Mesothelial cell of epicardium (in vitro differentiated cells): ENCODE measurements around the gene STK40. TPM values are rescaled to one million over a fixed set of nuclear protein-coding genes. Genes with fewer than 3 reads are reported as not detected.
A peak's percentile ranks its signal among the peaks of the same experiment; 100 is the strongest.

Source experiments
- DNase-seq, 2 experiments: peaks; one replicate each; pipeline ENCODE4 v3.0.0; 2021; ENCODE audit warnings: low spot score in 2 of 2; ENCODE audit not compliant: unreplicated experiment in 2 of 2
- H3K27ac Mint-ChIP-seq: 2 replicates; pipeline ENCODE4 v1.8.0; 2021; ENCODE audit warnings: mixed read lengths
- H3K27me3 Mint-ChIP-seq: 2 replicates; pipeline ENCODE4 v1.8.0; 2021; ENCODE audit warnings: low read depth, mixed read lengths
- H3K36me3 Mint-ChIP-seq: 2 replicates; pipeline ENCODE4 v1.8.0; 2021; ENCODE audit warnings: mixed read lengths
- H3K4me1 Mint-ChIP-seq: 2 replicates; pipeline ENCODE4 v1.8.0; 2021; ENCODE audit warnings: mixed read lengths
- H3K4me3 Mint-ChIP-seq: 2 replicates; pipeline ENCODE4 v1.8.0; 2021; ENCODE audit warnings: mild to moderate bottlenecking, moderate library complexity, mixed read lengths
- H3K9me3 Mint-ChIP-seq: 2 replicates; pipeline ENCODE4 v1.8.0; 2021; ENCODE audit warnings: mixed read lengths
- CTCF ChIP-seq: fragments of 200-600 bp; sonication (generic); IDR thresholded peaks from one replicate; pipeline ENCODE4 v1.5.0; 2021; ENCODE audit warnings: antibody characterized with exemption; ENCODE audit not compliant: unreplicated experiment
- total RNA-seq: library from RNA; stranded (reverse); gene quantifications from 3 replicates; pipeline ENCODE4 v1.2.1, GENCODE V29; 2021

Gene STK40
- total RNA-seq, 1 donor from 2014 or later = 42.7 TPM

DNA sequence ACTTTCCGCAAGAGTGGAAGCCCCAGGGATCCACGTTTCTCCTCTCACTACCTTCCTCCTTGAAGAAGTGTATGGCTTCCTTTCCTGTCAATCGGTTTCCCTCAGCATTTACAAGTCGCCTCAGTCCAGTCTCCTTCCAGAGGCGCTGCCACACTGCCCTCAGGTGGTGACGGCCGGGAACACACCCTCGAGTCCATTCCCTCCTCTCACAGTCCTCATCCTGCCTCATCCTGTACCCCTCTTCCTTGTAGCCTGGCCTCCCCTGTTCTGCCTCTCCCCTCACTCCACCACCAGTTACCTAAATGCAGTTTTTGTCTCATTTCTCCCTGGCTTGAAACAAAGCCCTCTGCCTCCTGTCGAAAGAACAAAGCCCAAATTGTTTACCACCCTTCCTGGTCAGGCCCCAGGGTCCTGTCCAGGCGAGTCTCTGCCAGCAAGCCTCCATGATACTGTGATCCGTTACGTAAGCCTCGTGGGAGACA is 35.2 kb upstream of the STK40 start:
- Mint-ChIP-seq H3K36me3 (peaks cover 16% of the 10 kb centered on the region), H3K27ac (peak overlapping the region; percentile 63), H3K27me3 (no peaks in the 10 kb centered on the region), H3K9me3 (no peaks in the 10 kb centered on the region), H3K4me3 (no peak overlapping the region), H3K4me1 (peaks cover 8% of the 10 kb centered on the region)
- peak; percentile 67 to 95 for DNase-seq
- peak; percentile 83 for TF ChIP-seq CTCF

GRCh38 chr1:36420409-36420808 is 34.7 kb upstream of the STK40 start:
- no peak for TF ChIP-seq CTCF
- Mint-ChIP-seq H3K27ac (peak overlapping the region; percentile 63), H3K36me3 (peaks cover 17% of the 10 kb centered on the region), H3K4me1 (peaks cover 8% of the 10 kb centered on the region), H3K4me3 (no peak overlapping the region), H3K9me3 (no peaks in the 10 kb centered on the region), H3K27me3 (no peaks in the 10 kb centered on the region)
- DNase-seq = no peak

DNA sequence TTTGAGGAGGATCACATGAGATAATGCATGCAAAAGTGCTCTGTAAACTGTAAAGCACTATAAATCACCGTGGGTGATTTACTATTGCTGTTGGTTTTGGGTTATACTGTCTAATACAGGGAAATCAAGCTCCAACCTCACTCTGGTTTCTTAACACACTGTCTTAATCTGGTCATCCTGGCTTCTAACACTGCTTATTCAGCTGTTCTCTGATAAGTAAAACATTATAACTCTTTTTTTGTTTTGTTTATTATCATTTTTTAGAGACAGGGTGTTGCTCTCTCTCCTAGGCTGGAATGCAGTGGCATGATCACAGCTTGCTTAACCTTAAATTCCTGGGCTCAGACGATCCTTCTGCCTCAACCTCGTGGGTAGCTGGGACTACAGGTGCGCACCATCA is 33.8 kb upstream of the STK40 start:
- H3K4me1 Mint-ChIP-seq = peaks cover 8% of the 10 kb centered on the region
- H3K36me3 Mint-ChIP-seq = peaks cover 18% of the 10 kb centered on the region
- H3K9me3 Mint-ChIP-seq = peaks cover 1% of the 10 kb centered on the region
- H3K27me3 Mint-ChIP-seq = no peaks in the 10 kb centered on the region
- no peak for DNase-seq
- no peak overlapping the region for H3K4me3 Mint-ChIP-seq
- no peak for TF ChIP-seq CTCF
- no peak overlapping the region for H3K27ac Mint-ChIP-seq

GRCh38 chr1:36419140-36419539 is 33.4 kb upstream of the STK40 start:
- Mint-ChIP-seq H3K9me3 (peaks cover 5% of the 10 kb centered on the region), H3K4me1 (peaks cover 8% of the 10 kb centered on the region), H3K27me3 (no peaks in the 10 kb centered on the region), H3K4me3 (no peak overlapping the region), H3K27ac (no peak overlapping the region), H3K36me3 (peaks cover 22% of the 10 kb centered on the region)
- TF ChIP-seq CTCF = no peak
- no peak for DNase-seq

DNA sequence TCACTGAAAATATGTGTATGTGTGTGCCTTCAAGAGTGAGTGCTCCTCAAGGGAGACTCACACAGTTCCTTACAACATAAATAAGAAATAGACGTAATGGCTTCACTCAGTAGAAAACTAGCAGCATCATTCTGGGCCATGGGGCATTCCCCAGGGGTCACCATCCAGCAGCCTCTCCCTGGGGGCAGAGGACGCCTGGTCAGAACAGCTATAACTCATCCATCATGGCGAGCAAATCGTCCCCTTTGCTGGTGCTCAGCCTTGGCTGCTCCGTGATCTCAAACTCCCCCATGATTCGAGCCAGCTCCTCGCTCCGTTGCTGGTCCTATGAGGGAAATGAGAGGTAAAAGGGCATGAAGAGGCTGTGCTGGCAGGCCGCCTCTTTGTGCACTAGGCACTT is 32.2 kb upstream of the STK40 start:
- Mint-ChIP-seq H3K4me3 (no peak overlapping the region), H3K27me3 (no peaks in the 10 kb centered on the region), H3K27ac (no peak overlapping the region), H3K9me3 (peaks cover 5% of the 10 kb centered on the region), H3K36me3 (peaks cover 23% of the 10 kb centered on the region), H3K4me1 (peaks cover 8% of the 10 kb centered on the region)
- no peak for TF ChIP-seq CTCF
- DNase-seq = no peak
